HCT116 (cell line): ENCODE data around the gene LRP2. TPM values are rescaled to one million over a fixed set of nuclear protein-coding genes. Genes with fewer than 3 reads are reported as not detected.

Experiments
- ATAC-seq: fragments of 200-7000 bp; cut with Tn5 transposase; 2 replicates; pipeline ENCODE4 v1.9.1; 2020; ENCODE audit warnings: mild to moderate bottlenecking, moderate library complexity
- BruUV-seq: library from RNA; stranded (reverse); fragments of 400-500 nt; replicated peaks from 2 replicates; lab custom pipeline; 2021; lab: Mats Ljungman, UMichigan
- CTCF ChIA-PET: fragments of 300-600 bp; sonication (Branson Sonifier 250); formaldehyde crosslinking; loops from one replicate; lab custom pipeline; 2021; ENCODE audit warnings: antibody characterized with exemption; lab: Charles Lee
- POLR2A ChIA-PET: fragments of 300-600, 350-600 bp; sonication (Branson Sonifier 250); formaldehyde crosslinking; loops from one replicate; lab custom pipeline; 2021; ENCODE audit warnings: antibody characterized with exemption; lab: Charles Lee
- RAD21 ChIA-PET, 2 experiments: fragments of 300-600 bp; sonication (Branson Sonifier 250); formaldehyde crosslinking; loops; one replicate each; lab custom pipeline; 2023; ENCODE audit warnings: low total read pairs in 2 of 2; ENCODE audit not compliant: uncharacterized antibody in 2 of 2, unreplicated experiment in 2 of 2, low non-redundant PET in 1 of 2; lab: Charles Lee
- DNase-seq: peaks from one replicate; pipeline ENCODE4 v3.0.0-alpha.2; 2010; ENCODE audit warnings: low read depth, low spot score
- H2AFZ ChIP-seq: fragments of 200-600 bp; shearing (Covaris generic), sonication (generic); 2 replicates; pipeline ENCODE4 v1.6.1; 2017; ENCODE audit warnings: low read depth, mixed run types, mixed read lengths, antibody characterized with exemption, low read length; ENCODE audit not compliant: poor library complexity, severe bottlenecking
- H3K27ac ChIP-seq: 2 replicates; pipeline ENCODE4 v1.5.1; 2012; ENCODE audit warnings: low read depth, low read length
- H3K27me3 ChIP-seq: fragments of 200-600 bp; sonication (generic); 2 replicates; pipeline ENCODE4 v1.6.1; 2016; ENCODE audit warnings: mixed run types, low read length, mixed read lengths; ENCODE audit not compliant: insufficient read depth
- H3K36me3 ChIP-seq, 2 experiments: fragments of 200-500 bp in 1 of 2; fragments of 200-600 bp in 1 of 2; sonication (Bioruptor generic) in 1 of 2; sonication (generic) in 1 of 2; 2 replicates each; pipeline versions ENCODE4 v1.5.1 to v1.6.1; 2014 to 2016; ENCODE audit warnings: low read length in 2 of 2, inconsistent platforms in 1 of 2, mixed read lengths in 1 of 2, mixed run types in 1 of 2; ENCODE audit not compliant: insufficient read depth in 2 of 2, control insufficient read depth in 1 of 2
- H3K4me1 ChIP-seq, 2 experiments: fragments of 200-600 bp in 1 of 2; sonication (generic) in 1 of 2; 2 replicates each; pipeline versions ENCODE4 v1.5.1 to v1.6.1; 2012 to 2017; ENCODE audit warnings: low read length in 2 of 2, inconsistent platforms in 1 of 2, mild to moderate bottlenecking in 1 of 2, mixed read lengths in 1 of 2, mixed run types in 1 of 2, moderate library complexity in 1 of 2; ENCODE audit not compliant: insufficient read depth in 2 of 2, control insufficient read depth in 1 of 2
- H3K4me2 ChIP-seq: fragments of 200-600 bp; sonication (generic); 2 replicates; pipeline ENCODE4 v1.6.1; 2017; ENCODE audit warnings: mixed run types, low read length, mixed read lengths
- H3K4me3 ChIP-seq, 2 experiments: fragments of 200-600 bp in 1 of 2; sonication (generic) in 1 of 2; replicated peaks in 1 of 2; 2 replicates each; pipeline ENCODE4 v1.5.1; 2011 to 2016; ENCODE audit warnings: low read length in 2 of 2, control low read depth in 1 of 2, low read depth in 1 of 2, mild to moderate bottlenecking in 1 of 2, mixed read lengths in 1 of 2, mixed run types in 1 of 2
- H3K79me2 ChIP-seq: fragments of 200-600 bp; sonication (generic); 2 replicates; pipeline ENCODE4 v1.6.1; 2017; ENCODE audit warnings: mild to moderate bottlenecking, mixed run types, low read length, moderate library complexity, mixed read lengths; ENCODE audit not compliant: insufficient read depth
- H3K9ac ChIP-seq: fragments of 200-600 bp; sonication (generic); 2 replicates; pipeline ENCODE4 v1.6.1; 2016; ENCODE audit warnings: low read length, mixed read lengths
- H3K9me2 ChIP-seq: fragments of 200-600 bp; sonication (generic), shearing (Covaris generic); 2 replicates; pipeline ENCODE4 v1.6.1; 2017; ENCODE audit warnings: mixed run types, mild to moderate bottlenecking, moderate library complexity; ENCODE audit not compliant: insufficient read depth
- H3K9me3 ChIP-seq, 2 experiments: fragments of 200-500 bp in 1 of 2; fragments of 200-600 bp in 1 of 2; sonication (Bioruptor generic) in 1 of 2; sonication (generic) in 1 of 2; 2 replicates each; pipeline ENCODE4 v1.6.1; 2014 to 2017; ENCODE audit warnings: low read length in 2 of 2, mixed read lengths in 2 of 2, inconsistent platforms in 1 of 2, low read depth in 1 of 2, mild to moderate bottlenecking in 1 of 2, mixed run types in 1 of 2, moderate library complexity in 1 of 2; ENCODE audit not compliant: control insufficient read depth in 1 of 2, insufficient read depth in 1 of 2
- H4K20me1 ChIP-seq: fragments of 200-600 bp; sonication (generic), shearing (Covaris generic); 2 replicates; pipeline ENCODE4 v1.6.1; 2017; ENCODE audit warnings: mixed run types, mild to moderate bottlenecking, moderate library complexity; ENCODE audit not compliant: insufficient read depth
- CBX3 ChIP-seq: IDR thresholded peaks from 2 replicates; pipeline ENCODE4 v1.6.1; 2012; ENCODE audit warnings: low read depth
- CEBPB ChIP-seq: IDR thresholded peaks from 2 replicates; pipeline ENCODE4 v1.6.1; 2012; ENCODE audit warnings: low read depth
- ELF1 ChIP-seq: IDR thresholded peaks from 2 replicates; pipeline ENCODE4 v1.6.1; 2012; ENCODE audit warnings: low read depth, borderline replicate concordance
- EZH2 ChIP-seq: fragments of 200-600 bp; sonication (generic); IDR thresholded peaks from 2 replicates; pipeline ENCODE4 v1.6.1; 2017; ENCODE audit warnings: antibody characterized with exemption, mixed run types
- EZH2phosphoT487 ChIP-seq: fragments of 200-600 bp; IDR thresholded peaks from 2 replicates; pipeline ENCODE4 v1.6.1; 2018; ENCODE audit warnings: antibody characterized with exemption, borderline replicate concordance
- FOSL1 ChIP-seq: IDR thresholded peaks from 2 replicates; pipeline ENCODE4 v1.6.1; 2012; ENCODE audit warnings: low read depth
- POLR2A ChIP-seq: IDR thresholded peaks from 2 replicates; pipeline ENCODE4 v1.7.0; 2011; ENCODE audit warnings: borderline replicate concordance; ENCODE audit not compliant: insufficient read depth, insufficient read length; ENCODE audit errors: extremely low read depth
- RAD21 ChIP-seq: IDR thresholded peaks from 2 replicates; pipeline ENCODE4 v1.6.1; 2012; ENCODE audit warnings: low read depth, mild to moderate bottlenecking
- SP1 ChIP-seq: IDR thresholded peaks from 2 replicates; pipeline ENCODE4 v1.6.1; 2012; ENCODE audit warnings: low read depth
- YY1 ChIP-seq: IDR thresholded peaks from 2 replicates; pipeline ENCODE4 v1.6.1; 2011; ENCODE audit warnings: low read length, low read depth, moderate library complexity, mild to moderate bottlenecking; ENCODE audit not compliant: insufficient replicate concordance; ENCODE audit errors: extremely low read depth
- ZNF274 ChIP-seq: fragments of 200-500 bp; sonication (Bioruptor generic); IDR thresholded peaks from 2 replicates; pipeline ENCODE4 v1.6.1; 2014; ENCODE audit warnings: mild to moderate bottlenecking, low read depth, low read length, inconsistent platforms
- intact Hi-C: fragments of 100-400 bp; cut with micrococcal nuclease; formaldehyde crosslinking; loops from 2 replicates; pipeline ENCODE4 v1.10.0; 2022
- total RNA-seq: library from RNA; stranded (reverse); gene quantifications from one replicate; pipeline ENCODE4 v1.2.1, GENCODE V29; 2021; ENCODE audit not compliant: unreplicated experiment
- TF ChIP-seq, protein P1 (sequence below): IDR thresholded peaks from 2 replicates; pipeline ENCODE4 v1.6.1; 2012
- TF ChIP-seq, protein P2 (sequence below): IDR thresholded peaks from 2 replicates; pipeline ENCODE4 v1.6.1; 2011; ENCODE audit warnings: mild to moderate bottlenecking, low read length, moderate library complexity; ENCODE audit not compliant: insufficient replicate concordance; ENCODE audit errors: extremely low read depth
- TF ChIP-seq, protein P3 (sequence below): IDR thresholded peaks from 2 replicates; pipeline ENCODE4 v1.6.1; 2012; ENCODE audit warnings: low read depth

LRP2 gene
- total RNA-seq, 1 experiment from 2014 or later, result 0.20 TPM

DNA sequence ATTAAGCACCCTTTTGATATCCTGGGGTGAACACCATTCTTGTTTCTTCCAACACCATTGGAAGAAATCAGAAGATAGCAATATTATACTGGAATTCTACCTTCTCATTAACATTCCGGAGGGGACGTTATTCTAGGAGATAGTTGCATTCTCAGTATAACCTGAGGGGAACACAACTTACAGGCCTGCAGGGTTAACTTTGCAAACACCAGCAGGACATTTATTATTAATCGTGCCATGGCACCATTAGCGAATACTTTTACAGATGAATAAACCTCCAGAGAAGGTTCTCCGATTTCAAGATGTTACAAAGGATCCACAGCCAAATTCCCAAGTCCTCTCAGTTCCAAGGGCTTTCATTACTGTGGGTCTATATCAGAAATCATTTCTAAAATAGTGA lies 184.0 kb downstream of the LRP2 start:
- TF ChIP-seq SP1, result no peak
- TF ChIP-seq EZH2phosphoT487, result no peak
- TF ChIP-seq, protein P1, sequence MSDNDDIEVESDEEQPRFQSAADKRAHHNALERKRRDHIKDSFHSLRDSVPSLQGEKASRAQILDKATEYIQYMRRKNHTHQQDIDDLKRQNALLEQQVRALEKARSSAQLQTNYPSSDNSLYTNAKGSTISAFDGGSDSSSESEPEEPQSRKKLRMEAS, result no peak
- no peak for TF ChIP-seq RAD21
- TF ChIP-seq CBX3, result no peak
- TF ChIP-seq YY1, result no peak
- no peak for TF ChIP-seq POLR2A
- no peaks in the 10 kb centered on the region for H3K36me3 ChIP-seq
- H3K9ac ChIP-seq, result no peak overlapping the region
- BruUV-seq, result no TSS peak
- ChIA-PET CTCF (no interaction called here), POLR2A (no interaction called here), RAD21 (no interaction called here)
- H3K27ac ChIP-seq, result no peak overlapping the region
- DNase-seq (no peak), ATAC-seq (no peak)
- H3K4me2 ChIP-seq, result no peak overlapping the region
- no peaks in the 10 kb centered on the region for H3K9me2 ChIP-seq
- no peaks in the 10 kb centered on the region for H3K79me2 ChIP-seq
- no peaks in the 10 kb centered on the region for H4K20me1 ChIP-seq
- intact Hi-C loops, result no loop called here
- no peaks in the 10 kb centered on the region for H3K9me3 ChIP-seq
- H2AFZ ChIP-seq, result no peak overlapping the region
- no peaks in the 10 kb centered on the region for H3K27me3 ChIP-seq
- no peaks in the 10 kb centered on the region for H3K4me1 ChIP-seq
- no peak overlapping the region for H3K4me3 ChIP-seq

DNA sequence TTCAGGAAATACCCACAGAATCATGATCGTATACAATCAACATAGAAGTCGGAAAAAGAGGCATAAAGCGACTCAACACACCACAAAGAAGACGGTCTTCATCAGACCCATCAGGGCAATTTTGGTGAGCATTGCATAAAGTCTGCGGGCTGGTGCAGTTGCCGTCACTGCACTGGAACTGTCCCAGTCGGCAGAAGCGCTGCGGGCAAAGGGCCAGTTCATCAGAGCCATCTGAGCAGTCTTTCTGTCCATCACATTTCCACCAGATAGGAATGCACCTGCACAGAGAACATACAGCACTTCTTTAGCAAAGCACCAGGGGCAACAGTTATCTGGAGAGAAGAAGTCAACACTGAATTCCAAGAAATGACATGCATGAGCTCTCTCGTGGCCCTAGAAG lies 187.2 kb downstream of the LRP2 start:
- H3K9me3 ChIP-seq, result no peaks in the 10 kb centered on the region
- no peak overlapping the region for H3K4me2 ChIP-seq
- no peaks in the 10 kb centered on the region for H3K27me3 ChIP-seq
- no peaks in the 10 kb centered on the region for H3K9me2 ChIP-seq
- H3K27ac ChIP-seq, result no peak overlapping the region
- no peak overlapping the region for H2AFZ ChIP-seq
- no peaks in the 10 kb centered on the region for H3K79me2 ChIP-seq
- no peaks in the 10 kb centered on the region for H3K4me1 ChIP-seq
- ATAC-seq, result no peak
- no peaks in the 10 kb centered on the region for H3K36me3 ChIP-seq
- POLR2A ChIA-PET, result no interaction called here
- no peak for DNase-seq
- H3K9ac ChIP-seq, result no peak overlapping the region
- BruUV-seq, result no TSS peak
- RAD21 ChIA-PET, result no interaction called here
- intact Hi-C loops, result no loop called here
- no peaks in the 10 kb centered on the region for H4K20me1 ChIP-seq
- CTCF ChIA-PET, result no interaction called here
- TF ChIP-seq SP1 (no peak), FOSL1 (no peak), EZH2phosphoT487 (no peak), ELF1 (no peak), CEBPB (no peak), ZNF274 (no peak), EZH2 (no peak)
- TF ChIP-seq, protein P2, sequence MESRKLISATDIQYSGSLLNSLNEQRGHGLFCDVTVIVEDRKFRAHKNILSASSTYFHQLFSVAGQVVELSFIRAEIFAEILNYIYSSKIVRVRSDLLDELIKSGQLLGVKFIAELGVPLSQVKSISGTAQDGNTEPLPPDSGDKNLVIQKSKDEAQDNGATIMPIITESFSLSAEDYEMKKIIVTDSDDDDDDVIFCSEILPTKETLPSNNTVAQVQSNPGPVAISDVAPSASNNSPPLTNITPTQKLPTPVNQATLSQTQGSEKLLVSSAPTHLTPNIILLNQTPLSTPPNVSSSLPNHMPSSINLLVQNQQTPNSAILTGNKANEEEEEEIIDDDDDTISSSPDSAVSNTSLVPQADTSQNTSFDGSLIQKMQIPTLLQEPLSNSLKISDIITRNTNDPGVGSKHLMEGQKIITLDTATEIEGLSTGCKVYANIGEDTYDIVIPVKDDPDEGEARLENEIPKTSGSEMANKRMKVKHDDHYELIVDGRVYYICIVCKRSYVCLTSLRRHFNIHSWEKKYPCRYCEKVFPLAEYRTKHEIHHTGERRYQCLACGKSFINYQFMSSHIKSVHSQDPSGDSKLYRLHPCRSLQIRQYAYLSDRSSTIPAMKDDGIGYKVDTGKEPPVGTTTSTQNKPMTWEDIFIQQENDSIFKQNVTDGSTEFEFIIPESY, result no peak
- TF ChIP-seq, protein P3, sequence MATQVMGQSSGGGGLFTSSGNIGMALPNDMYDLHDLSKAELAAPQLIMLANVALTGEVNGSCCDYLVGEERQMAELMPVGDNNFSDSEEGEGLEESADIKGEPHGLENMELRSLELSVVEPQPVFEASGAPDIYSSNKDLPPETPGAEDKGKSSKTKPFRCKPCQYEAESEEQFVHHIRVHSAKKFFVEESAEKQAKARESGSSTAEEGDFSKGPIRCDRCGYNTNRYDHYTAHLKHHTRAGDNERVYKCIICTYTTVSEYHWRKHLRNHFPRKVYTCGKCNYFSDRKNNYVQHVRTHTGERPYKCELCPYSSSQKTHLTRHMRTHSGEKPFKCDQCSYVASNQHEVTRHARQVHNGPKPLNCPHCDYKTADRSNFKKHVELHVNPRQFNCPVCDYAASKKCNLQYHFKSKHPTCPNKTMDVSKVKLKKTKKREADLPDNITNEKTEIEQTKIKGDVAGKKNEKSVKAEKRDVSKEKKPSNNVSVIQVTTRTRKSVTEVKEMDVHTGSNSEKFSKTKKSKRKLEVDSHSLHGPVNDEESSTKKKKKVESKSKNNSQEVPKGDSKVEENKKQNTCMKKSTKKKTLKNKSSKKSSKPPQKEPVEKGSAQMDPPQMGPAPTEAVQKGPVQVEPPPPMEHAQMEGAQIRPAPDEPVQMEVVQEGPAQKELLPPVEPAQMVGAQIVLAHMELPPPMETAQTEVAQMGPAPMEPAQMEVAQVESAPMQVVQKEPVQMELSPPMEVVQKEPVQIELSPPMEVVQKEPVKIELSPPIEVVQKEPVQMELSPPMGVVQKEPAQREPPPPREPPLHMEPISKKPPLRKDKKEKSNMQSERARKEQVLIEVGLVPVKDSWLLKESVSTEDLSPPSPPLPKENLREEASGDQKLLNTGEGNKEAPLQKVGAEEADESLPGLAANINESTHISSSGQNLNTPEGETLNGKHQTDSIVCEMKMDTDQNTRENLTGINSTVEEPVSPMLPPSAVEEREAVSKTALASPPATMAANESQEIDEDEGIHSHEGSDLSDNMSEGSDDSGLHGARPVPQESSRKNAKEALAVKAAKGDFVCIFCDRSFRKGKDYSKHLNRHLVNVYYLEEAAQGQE, result no peak
- H3K4me3 ChIP-seq, result no peak overlapping the region
